ENCODE data around the gene SYCP1.
"Not testable (repeated sequence)": the region's sequence is repeated elsewhere in the genome, so short reads cannot be mapped to it uniquely, and the experiment has no call there.

The SYCP1 gene, protein sequence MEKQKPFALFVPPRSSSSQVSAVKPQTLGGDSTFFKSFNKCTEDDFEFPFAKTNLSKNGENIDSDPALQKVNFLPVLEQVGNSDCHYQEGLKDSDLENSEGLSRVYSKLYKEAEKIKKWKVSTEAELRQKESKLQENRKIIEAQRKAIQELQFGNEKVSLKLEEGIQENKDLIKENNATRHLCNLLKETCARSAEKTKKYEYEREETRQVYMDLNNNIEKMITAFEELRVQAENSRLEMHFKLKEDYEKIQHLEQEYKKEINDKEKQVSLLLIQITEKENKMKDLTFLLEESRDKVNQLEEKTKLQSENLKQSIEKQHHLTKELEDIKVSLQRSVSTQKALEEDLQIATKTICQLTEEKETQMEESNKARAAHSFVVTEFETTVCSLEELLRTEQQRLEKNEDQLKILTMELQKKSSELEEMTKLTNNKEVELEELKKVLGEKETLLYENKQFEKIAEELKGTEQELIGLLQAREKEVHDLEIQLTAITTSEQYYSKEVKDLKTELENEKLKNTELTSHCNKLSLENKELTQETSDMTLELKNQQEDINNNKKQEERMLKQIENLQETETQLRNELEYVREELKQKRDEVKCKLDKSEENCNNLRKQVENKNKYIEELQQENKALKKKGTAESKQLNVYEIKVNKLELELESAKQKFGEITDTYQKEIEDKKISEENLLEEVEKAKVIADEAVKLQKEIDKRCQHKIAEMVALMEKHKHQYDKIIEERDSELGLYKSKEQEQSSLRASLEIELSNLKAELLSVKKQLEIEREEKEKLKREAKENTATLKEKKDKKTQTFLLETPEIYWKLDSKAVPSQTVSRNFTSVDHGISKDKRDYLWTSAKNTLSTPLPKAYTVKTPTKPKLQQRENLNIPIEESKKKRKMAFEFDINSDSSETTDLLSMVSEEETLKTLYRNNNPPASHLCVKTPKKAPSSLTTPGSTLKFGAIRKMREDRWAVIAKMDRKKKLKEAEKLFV

GRCh38 chr1:114854693-114855320, at the start of gene SYCP1:
SYCP1 (plus strand) TSS chr1:114854863; CDS start chr1:114855465, 602 bp downstream.
- DNase-seq: no peak

GRCh38 chr1:114819869-114820268, 34.8 kb upstream of the SYCP1 start:
- no peak for DNase-seq

GRCh38 chr1:114820392-114820791, 34.3 kb upstream of the SYCP1 start:
- DNase-seq: no peak

GRCh38 chr1:114821978-114822377, 32.7 kb upstream of the SYCP1 start:
- no peak for DNase-seq

GRCh38 chr1:114828251-114828650, 26.4 kb upstream of the SYCP1 start:
- no peak for DNase-seq

DNA sequence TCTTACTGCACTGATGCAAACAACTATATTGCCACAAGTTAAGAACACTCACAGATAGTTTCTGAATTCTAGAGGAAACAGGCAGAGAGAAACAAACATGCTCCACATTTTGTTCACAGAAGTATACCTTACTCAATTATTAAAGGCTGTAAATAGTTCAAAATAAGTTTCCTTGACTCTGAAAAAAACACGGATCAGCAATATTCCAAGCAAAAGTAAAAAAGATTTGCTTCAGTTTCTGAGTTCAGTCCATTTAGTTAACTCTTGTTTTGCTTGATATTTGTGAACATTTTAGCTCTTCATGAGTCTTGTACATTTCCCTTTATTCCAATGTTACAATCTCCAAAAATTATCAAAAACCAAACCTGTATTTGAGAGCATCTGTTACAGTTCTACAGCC, 24.6 kb upstream of the SYCP1 start:
- DNase-seq: not testable (repeated sequence)

- no peak for DNase-seq
Observed at GRCh38 chr1:114831276-114831994, 23.2 kb upstream of the SYCP1 start.

GRCh38 chr1:114832057-114832456, 22.6 kb upstream of the SYCP1 start:
- no peak for DNase-seq

- no peak for DNase-seq
Observed at GRCh38 chr1:114833421-114833820, 21.2 kb upstream of the SYCP1 start.

DNA sequence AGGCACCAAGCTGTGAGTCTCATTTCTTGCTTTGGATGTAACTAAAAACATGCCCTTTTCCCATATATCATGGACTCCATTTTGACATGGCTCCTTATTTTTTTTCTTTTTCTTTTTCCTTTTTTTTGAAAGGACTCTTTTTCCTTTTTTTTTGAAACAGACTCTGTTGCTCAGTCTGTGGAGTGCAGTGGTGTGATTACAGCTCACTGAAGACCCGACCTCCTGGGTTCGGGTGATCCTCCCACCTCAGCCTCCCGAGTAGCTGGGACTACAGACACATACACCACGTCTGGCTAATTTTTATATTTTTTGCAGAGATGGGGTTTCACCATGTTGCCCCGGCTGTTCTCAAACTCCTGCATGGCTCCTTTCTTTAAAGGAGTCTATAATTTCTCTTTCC, 10.4 kb upstream of the SYCP1 start:
- no peak for DNase-seq

GRCh38 chr1:114853584-114853983, 1.1 kb upstream of the SYCP1 start:
- no peak for DNase-seq

DNA sequence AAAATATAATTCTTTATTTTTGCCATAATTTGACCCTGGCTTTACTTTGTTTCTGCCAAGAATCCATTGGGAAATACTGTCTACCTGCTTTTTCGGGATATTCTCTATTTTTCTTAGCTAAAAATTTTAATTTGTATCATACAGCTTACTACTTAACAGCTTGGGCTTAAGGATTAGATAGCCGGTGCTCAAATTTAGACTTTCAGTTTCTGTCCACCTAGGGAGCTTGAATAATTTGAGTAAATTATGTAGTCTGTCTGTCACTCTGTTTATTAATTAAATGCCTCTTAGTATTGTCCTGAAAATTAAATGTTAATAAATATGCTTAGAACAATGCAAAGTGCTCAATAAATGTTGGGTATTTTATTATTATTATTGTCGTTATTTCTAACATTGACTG, 6.7 kb downstream of the SYCP1 start:
- no peak for DNase-seq

DNA sequence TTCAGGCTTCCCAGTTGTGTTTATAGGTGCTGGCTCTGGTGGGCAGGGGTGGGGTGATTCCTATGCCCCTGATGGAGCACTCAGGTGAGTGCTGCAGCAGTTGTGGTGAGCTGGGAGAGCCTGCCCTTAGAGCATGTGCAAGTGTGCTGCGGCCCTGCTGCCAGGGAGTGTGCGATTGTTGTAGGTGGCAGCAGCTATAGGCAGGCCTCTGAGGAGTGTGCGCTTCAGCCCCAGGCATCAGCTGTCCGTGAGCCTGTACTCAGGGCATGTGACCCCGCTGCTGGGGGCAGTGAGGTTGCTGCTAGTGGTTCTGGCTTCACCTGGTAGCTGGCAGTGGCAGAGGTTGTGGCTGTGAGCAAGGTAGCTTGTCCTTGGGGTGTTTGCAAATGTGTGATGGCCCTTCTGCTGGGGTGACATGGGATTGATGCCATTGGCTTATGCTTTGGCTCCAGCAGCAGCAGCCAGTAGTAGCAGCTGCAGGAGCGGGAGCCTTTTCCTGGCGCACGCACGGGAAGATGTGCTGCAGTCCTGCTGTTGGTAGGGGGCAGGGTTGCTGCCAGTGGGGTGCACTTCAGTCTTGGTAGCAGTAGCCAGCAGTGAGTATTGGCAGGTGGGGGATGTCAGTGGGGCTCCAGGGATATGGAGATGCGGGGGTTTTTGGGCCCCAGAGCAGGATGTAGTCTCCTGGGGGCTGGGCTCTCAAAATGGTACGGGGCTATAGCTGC, 37.7 kb downstream of the SYCP1 start:
- no peak for DNase-seq

GRCh38 chr1:114896795-114897194, 42.1 kb downstream of the SYCP1 start:
- no peak for DNase-seq

DNA sequence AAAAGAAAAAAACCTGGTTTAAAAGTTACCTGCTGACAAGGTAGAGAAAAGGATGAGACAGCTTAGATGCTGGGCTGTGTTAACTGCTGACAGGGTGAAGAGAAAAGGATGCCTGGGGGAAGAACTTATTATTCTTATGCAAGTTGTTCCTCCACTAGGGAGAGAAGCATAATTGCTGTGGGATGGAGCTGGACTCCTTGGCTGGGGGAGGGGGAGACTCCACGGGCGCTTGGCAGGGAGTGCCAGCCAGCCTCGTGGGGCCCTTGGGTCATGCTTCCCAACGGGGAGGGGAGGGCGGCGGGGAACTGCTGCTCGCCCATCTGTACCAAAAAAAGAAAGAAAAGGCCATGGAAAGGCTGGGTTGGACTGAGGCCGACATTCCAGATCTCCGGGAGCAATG, 47.2 kb downstream of the SYCP1 start:
- DNase-seq: no peak

GRCh38 chr1:114902343-114902742, 47.7 kb downstream of the SYCP1 start:
- no peak for DNase-seq

DNA sequence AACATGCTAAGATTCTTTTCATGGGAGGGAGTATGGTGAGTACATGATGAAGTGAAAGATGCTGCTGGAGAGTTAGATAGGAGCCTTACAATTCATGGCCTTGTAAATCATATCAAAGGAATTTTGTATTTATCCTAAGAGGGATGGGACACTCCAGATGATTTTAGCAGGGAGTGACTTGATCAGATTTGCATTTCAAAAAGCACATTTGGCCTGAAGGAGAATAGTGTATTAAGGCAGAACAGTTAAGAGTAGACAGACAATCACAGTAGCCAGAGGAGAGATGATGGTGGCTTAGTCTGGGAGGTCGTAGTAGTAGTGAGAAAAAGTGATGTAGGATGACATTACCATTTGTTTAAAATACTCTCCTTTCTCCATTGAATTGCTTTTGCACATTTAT, 48.8 kb downstream of the SYCP1 start:
- DNase-seq: no peak

GRCh38 chr1:114915720-114916119, 61.1 kb downstream of the SYCP1 start:
- not testable (repeated sequence) for DNase-seq

DNA sequence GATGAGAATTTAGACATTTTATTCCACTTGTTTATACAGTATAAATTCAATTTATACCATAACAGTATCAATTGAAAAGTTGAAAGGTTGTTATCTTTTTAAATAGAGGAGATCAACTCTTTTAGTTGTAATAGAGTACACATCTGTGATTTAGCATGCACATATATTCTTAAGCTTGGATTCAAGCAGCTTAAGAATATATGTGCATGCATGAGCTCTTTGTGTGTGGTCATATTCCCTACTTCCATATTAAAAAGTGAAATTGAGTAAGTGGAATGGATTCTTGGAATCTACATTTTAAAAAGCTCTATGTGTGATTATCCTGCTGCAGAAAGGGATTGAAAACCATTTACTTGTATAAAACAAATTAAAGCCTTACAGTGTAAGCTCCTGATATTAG, 71.9 kb downstream of the SYCP1 start:
- DNase-seq: no peak

DNA sequence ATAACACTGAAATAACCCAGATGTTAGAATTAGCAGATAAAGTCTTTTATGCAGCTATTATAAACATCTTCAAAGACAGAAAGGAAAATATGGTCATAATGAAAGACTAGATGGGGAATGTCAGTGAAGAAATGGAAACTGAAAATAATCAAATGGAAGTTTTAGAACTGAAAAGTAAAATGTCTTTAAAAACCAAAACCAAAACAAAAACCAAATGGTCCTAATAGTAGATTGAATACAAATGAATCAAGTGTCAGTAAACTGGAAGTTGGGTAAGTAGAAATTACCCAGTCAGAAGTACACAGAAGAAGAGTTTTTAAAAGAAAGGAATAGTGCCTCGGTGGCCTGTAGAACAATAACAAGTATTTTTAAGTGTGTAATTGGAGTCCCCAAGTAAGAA, 72.7 kb downstream of the SYCP1 start:
- DNase-seq: no peak

- DNase-seq: no peak
Observed at GRCh38 chr1:114956570-114956969, 101.9 kb downstream of the SYCP1 start.

GRCh38 chr1:114959423-114959822, 104.8 kb downstream of the SYCP1 start:
- no peak for DNase-seq
